Measurements from ENCODE around the gene RND3. TPM values are rescaled to one million over a fixed set of nuclear protein-coding genes. Genes with fewer than 3 reads are reported as not detected.

Gene RND3
- total and polyA plus RNA-seq, 8 donors = 10.3 to 58.2 (median 27.1) TPM

DNA sequence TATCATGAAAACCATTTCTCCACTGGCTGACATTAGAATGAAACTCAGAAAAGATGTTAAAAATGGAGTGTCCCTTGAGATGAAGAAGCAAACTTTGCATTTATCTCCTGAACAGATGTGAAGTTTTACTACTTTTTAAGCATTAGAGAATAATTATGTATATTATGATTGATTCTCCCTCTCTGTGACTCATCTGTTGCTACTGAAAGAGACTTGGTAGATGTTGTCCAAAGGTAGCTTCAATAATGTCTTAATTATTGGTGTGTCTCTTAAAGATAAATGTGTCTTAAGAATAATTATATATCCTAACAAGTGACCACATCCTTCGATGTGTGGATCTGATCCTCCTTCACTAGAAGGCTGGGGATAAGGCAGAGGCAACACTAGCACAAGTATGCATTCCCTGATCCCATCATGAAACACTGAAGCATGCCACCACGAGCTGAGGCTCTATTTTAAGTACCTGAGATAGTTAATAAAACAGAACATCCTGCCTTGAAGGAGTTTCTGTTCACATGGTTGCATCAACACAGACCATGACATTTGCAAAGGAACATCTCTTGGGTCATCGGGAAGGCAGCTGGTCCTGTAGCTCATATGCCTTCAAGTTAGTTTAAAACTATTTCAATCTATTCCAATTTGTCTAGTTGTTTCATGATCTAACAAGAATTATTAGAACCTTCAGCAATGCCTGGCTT lies 15.5 kb downstream of the RND3 start:
- H3K27me3 ChIP-seq = no peaks in the 10 kb centered on the region
- WGBS, 5 donors = 68 to 84% (median 84%) methylated on average over 3 of the region's 3 CpGs

DNA sequence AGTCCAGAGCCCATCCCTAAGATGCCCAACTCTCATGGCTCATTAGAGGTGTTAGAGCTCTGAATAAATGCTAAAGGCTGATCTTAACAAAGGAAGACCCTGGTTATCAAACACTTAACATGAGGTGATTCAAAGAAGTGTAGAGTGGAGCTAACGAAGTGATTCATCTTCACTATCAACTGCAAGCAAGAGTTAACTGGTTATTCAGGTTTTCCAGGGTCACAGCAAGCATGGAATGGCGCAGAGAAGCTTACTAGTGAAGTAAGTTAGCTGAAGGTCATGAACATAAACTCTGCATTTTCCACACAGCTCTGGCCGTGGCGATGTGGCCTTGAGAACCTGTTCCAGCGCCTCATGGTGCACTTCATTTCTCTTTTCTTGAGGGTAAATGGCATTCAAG lies 17.0 kb downstream of the RND3 start:
- H3K27ac ChIP-seq = no peak overlapping the region
- peaks cover 3 to 71% (median 52%) of the 10 kb centered on the region in 4 donors for H3K36me3 ChIP-seq
- TF ChIP-seq POLR2A (IDR thresholded peaks at IDR 0.05) (no peak), EP300 (IDR thresholded peaks at IDR 0.05) (no peak), POLR2AphosphoS5 (IDR thresholded peaks at IDR 0.05) (no peak)
- TF ChIP-seq, protein P1, sequence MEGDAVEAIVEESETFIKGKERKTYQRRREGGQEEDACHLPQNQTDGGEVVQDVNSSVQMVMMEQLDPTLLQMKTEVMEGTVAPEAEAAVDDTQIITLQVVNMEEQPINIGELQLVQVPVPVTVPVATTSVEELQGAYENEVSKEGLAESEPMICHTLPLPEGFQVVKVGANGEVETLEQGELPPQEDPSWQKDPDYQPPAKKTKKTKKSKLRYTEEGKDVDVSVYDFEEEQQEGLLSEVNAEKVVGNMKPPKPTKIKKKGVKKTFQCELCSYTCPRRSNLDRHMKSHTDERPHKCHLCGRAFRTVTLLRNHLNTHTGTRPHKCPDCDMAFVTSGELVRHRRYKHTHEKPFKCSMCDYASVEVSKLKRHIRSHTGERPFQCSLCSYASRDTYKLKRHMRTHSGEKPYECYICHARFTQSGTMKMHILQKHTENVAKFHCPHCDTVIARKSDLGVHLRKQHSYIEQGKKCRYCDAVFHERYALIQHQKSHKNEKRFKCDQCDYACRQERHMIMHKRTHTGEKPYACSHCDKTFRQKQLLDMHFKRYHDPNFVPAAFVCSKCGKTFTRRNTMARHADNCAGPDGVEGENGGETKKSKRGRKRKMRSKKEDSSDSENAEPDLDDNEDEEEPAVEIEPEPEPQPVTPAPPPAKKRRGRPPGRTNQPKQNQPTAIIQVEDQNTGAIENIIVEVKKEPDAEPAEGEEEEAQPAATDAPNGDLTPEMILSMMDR (IDR thresholded peaks at IDR 0.05) = no peak
- intact Hi-C loops (cut with DNase I; ENCODE audit: low total_unique reads) = no loop called here
- H3K9me3 ChIP-seq = no peaks in the 10 kb centered on the region
- no peaks in the 10 kb centered on the region for H3K27me3 ChIP-seq
- H3K4me1 ChIP-seq = peaks cover 5 to 62% (median 22%) of the 10 kb centered on the region in 4 donors
- peak in 1 of 2 donors; percentile 68 for DNase-seq
- WGBS, 5 donors = 76 to 86% (median 81%) methylated on average over 5 of the region's 5 CpGs
- no peak overlapping the region for H3K4me3 ChIP-seq

More for the DNA sequence above, 15.5 kb downstream of the RND3 start:
- Histone ChIP-seq H3K27ac (peak overlapping the region in 3 of 5 donors; percentile 57 to 82 (median 81)), H3K4me3 (no peak overlapping the region), H3K9me3 (no peaks in the 10 kb centered on the region), H3K4me1 (peaks cover 8 to 70% (median 27%) of the 10 kb centered on the region in 4 donors), H3K36me3 (peaks cover 3 to 71% (median 52%) of the 10 kb centered on the region in 4 donors)
- DNase-seq = no peak
- TF ChIP-seq EP300 (IDR thresholded peaks at IDR 0.05) = no peak
- TF ChIP-seq, protein P1 (IDR thresholded peaks at IDR 0.05) = no peak
- TF ChIP-seq POLR2AphosphoS5 (IDR thresholded peaks at IDR 0.05) = no peak
- no peak for TF ChIP-seq POLR2A (IDR thresholded peaks at IDR 0.05)
- intact Hi-C loops (cut with DNase I; ENCODE audit: low total_unique reads) = no loop called here

DNA sequence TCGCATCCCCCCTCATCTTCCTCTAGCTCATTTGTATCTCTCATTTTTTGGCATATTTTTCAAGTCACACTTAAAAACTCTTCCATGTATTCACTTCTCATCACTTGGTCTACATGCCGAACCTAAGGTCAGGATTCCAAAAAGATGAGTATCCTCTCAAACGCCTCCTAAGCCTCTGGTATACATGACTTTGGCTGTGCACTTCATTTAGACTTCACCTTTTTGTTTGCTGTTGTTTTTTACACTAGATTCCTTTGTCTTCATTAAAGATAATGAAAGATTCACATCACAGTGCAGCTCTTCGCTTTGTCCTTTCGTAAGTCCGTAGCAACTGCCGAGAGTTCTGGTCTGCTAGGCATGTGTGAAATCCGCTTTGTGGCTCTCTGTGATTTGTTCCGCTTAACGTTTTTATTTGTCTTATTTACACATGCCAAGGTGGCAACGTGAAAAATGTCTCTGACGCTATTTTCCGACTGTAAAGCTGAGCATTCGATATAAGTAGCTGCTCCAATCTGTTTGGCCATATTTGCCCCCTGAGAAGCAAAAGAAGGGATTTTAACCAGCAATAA lies 17.7 kb downstream of the RND3 start:
- TF ChIP-seq EP300 (IDR thresholded peaks at IDR 0.05) (no peak), POLR2A (IDR thresholded peaks at IDR 0.05) (no peak), POLR2AphosphoS5 (IDR thresholded peaks at IDR 0.05) (no peak)
- TF ChIP-seq, protein P1 (IDR thresholded peaks at IDR 0.05) = no peak
- Histone ChIP-seq H3K36me3 (peaks cover 3 to 67% (median 51%) of the 10 kb centered on the region in 4 donors), H3K27ac (no peak overlapping the region), H3K4me1 (peaks cover 2 to 56% (median 18%) of the 10 kb centered on the region in 4 donors), H3K9me3 (no peaks in the 10 kb centered on the region), H3K27me3 (no peaks in the 10 kb centered on the region), H3K4me3 (no peak overlapping the region)
- no peak for DNase-seq
- 90 to 92% (median 91%) methylated on average over 14 of the region's 14 CpGs for WGBS, 5 donors
- intact Hi-C loops (cut with DNase I; ENCODE audit: low total_unique reads) = no loop called here

DNA sequence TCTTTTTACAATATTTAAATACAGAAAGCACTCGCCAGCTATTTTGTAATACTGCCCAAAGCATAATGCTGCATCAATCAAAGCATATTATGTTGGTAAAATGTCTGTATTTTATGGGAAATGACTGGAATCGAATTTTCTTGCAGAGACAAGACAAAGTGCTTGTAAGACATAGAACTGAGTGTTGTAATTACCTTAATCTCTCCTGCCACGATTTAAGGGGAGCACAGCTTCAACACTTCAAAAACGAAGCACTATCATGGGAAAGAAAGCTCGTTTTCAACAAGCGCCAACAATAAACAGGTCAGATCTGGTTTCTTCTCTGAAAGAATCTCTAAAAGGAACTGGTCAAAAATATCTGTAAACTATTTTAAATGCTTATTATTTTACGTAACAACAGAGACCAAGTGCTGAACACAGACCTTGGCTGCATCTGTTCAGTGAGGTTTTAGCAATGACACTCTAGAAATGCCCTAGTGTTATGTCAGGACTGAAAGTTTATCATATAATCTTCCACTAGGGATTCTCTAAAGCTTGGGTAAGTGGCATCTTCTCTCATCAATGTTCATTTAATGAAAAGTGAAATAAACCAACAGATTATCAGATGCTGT lies 19.0 kb downstream of the RND3 start:
- WGBS, 5 donors = 67 to 79% (median 73%) methylated on average over 7 of the region's 7 CpGs
- H3K9me3 ChIP-seq = no peaks in the 10 kb centered on the region
- no peak for DNase-seq
- H3K36me3 ChIP-seq = peaks cover 3 to 54% (median 45%) of the 10 kb centered on the region in 4 donors
- no peaks in the 10 kb centered on the region for H3K27me3 ChIP-seq
- peaks cover 0 to 44% (median 16%) of the 10 kb centered on the region in 4 donors for H3K4me1 ChIP-seq
- intact Hi-C loops (cut with DNase I; ENCODE audit: low total_unique reads) = no loop called here
- TF ChIP-seq EP300 (IDR thresholded peaks at IDR 0.05) (no peak), POLR2AphosphoS5 (IDR thresholded peaks at IDR 0.05) (no peak), POLR2A (IDR thresholded peaks at IDR 0.05) (no peak)
- TF ChIP-seq, protein P1 (IDR thresholded peaks at IDR 0.05) = no peak
- H3K4me3 ChIP-seq = no peak overlapping the region
- H3K27ac ChIP-seq = peak overlapping the region in 3 of 5 donors; percentile 43 to 77 (median 49)
